HG02610 (cell line): ENCODE data around the gene UNC93A.
"Not testable (repeated sequence)": the region's sequence is repeated elsewhere in the genome, so short reads cannot be mapped to it uniquely, and the experiment has no call there.

Experiments
- ATAC-seq: cut with Tn5 transposase; IDR thresholded peaks from one replicate; pipeline ENCODE4 v1.9.1; 2021; ENCODE audit warnings: mild to moderate bottlenecking, moderate library complexity; ENCODE audit not compliant: unreplicated experiment

Gene UNC93A

DNA sequence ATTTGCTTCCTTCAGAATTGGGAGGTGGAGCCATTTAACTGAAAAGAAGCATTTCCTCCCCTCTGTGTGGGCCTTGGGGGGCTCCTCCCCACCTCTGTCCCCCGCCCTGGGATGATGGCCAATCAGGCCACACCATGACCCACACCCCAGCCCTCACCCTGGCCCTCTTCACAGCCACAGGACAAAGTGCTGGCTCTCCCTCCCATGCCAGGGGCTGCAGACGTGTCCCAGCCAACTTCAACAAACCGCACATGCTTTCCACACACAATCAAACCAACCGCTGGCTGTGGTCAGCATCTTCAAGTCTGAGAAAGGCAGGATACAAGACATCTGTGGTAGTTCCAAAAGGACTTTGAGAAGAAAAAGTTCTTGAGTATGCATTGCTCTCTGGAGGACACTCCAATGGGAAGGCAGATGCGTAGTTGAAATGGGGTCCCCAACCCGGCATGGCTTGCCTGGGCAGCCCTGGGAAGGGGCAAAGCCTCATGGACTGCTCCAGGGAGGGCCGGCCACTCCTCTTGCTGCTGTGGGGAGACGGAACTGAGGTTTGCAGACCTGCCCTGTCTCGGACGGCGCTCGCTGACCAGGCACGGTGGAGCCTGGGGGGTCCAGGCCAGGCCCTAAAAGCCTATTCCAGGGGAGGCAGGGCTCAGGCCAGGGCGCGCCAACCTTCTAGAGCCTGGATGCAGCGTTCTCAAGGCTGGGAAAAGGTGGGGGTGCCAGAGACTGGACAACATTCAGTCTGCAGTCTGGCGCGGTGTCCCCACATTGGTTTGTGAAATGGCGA lies 45.9 kb downstream of the UNC93A start:
- ATAC-seq: no peak

DNA sequence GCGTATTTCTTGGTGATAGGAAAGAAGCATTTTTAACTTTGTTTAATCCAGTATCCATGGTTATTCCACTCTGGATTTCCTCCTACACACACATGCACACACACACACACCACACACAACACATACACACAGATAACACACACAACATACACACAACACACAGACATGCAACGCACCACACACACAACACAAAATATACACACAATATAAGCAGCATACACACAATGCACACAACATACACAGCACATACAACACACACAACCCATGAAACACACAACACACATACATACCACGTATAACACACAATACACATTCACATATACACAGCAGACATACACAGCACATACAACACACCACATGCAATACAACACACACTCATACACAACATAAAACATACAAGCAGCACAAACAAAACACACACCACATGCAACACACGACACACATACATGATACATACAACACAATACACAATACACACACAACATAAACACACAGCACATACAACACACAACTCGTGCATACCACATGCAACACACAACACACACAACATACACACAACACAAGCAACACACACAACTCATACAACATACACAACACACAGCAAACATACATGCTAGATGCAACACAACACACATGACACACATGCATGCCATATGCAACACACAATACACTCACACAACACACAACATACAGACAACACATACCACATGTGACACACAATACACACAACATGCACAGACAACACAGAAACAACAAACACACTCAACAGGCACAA lies 46.7 kb downstream of the UNC93A start:
- ATAC-seq: no peak

- no peak for ATAC-seq
Observed at GRCh38 chr6:167338541-167339117, 47.5 kb downstream of the UNC93A start.

DNA sequence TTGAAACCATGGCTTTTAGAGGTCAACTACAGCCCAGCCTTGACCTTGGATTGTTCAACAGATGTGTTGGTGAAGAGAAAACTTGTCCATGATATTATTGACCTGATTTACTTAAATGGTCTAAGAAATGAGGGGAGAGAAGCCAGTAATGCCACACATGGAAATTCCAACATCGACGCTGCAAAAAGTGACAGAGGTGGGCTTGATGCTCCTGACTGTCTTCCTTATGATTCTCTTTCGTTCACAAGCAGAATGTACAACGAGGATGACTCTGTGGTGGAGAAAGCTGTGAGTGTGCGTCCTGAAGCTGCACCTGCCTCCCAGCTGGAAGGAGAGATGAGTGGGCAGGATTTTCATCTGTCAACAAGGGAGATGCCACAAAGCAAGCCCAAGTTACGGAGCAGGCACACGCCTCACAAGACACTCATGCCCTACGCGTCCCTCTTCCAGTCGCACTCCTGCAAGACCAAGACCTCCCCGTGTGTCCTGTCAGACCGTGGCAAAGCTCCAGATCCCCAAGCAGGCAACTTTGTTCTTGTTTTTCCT lies 50.0 kb downstream of the UNC93A start:
- no peak for ATAC-seq

DNA sequence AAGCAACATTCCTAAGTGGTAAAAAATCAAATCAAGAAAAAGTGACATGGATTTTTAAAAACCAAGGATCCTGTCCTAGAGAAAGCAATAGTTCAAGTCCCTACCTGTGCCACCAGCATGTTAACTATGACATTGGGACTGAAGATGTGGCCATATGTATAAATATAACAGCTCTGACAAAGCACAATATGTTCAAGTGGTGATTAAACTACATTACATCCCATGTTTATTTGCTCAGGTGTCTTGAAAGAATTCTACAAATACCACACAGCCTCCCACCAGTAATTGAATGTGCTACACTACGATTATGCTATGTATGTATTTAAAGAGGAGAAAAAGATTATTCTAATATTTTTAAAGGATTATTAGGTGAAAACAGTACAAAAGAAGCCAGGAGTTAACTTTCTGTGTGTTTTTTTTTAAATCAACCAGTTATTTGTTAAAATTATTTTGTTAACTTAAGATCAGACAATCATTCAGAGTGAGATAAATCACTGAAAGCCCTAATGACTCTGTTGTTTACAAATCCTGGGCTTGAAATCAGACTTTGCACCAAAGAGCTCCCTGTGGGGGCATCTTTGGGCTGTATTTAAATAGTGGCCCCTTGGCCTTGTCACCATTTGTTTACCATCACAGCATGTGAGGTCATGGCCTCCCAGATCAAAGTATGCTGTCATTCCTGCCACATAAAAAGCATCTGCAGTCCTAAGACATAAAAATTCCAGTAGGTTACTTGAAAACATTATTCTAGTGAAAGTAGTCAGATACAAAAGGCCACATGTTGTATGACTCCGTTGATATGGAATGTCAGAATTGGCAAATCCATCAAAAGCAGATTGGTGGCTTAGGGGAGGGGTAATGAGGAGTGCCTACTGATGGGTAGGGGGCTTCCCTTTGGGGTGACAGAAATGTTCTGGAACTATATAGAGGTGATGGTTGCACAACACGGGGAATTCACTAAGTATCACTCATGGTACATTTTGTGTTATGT lies 50.8 kb downstream of the UNC93A start:
- ATAC-seq: no peak

- no peak for ATAC-seq
Observed at GRCh38 chr6:167342879-167343610, 51.9 kb downstream of the UNC93A start.

- no peak for ATAC-seq
Observed at GRCh38 chr6:167345348-167345747, 54.2 kb downstream of the UNC93A start.

GRCh38 chr6:167345960-167346359 lies 54.8 kb downstream of the UNC93A start:
- ATAC-seq: no peak

DNA sequence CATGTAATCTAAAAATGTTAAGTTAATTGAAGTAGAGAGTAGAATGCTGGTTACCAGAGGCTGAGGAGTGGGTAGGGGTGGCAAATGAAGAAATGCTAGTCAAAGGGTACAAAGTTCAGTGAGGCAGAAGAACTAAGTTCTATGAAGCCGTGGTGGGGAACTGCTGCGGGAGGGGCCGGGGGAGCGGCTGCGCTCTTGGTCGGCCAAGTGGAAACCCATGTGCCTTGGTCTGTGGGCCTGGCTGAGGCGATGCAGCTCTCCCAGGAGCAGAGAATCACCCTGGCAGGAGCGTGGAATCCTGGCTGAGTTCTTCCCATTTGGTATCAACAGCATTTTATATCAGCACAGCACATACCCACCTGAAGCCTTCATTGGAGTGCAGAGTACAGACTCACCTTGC lies 56.1 kb downstream of the UNC93A start:
- no peak for ATAC-seq

DNA sequence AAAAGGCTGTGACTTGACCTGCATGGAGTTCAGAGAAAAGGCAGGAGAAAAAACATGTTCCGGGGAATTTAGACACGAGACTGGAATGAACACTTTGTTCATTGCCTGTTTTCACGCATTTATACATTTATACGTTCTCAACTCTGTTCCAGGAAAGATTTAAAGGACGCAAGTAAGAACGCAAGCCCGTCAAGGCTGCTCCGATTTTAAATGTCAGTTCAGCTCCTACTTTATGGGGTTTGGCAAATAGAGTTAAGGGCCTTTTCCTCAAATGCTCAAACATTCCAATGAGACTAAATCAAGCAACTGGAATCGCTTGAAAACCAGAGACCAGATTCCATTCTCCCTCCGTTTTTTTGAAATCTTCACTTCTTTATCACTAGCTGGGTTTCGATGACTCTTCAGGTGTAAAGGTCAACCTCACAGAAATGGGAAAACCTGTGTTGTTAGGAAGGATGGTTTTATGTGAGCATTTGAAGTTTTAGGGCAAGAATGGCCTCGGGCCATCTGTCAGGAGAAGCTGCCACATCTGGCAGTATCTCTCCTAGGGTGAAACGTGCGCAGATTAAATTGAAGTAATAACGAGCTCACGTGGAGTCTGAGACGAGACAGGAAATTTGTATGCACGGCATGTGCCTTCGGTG lies 58.6 kb downstream of the UNC93A start:
- no peak for ATAC-seq

- no peak for ATAC-seq
Observed at GRCh38 chr6:167350275-167350696, 59.2 kb downstream of the UNC93A start.

DNA sequence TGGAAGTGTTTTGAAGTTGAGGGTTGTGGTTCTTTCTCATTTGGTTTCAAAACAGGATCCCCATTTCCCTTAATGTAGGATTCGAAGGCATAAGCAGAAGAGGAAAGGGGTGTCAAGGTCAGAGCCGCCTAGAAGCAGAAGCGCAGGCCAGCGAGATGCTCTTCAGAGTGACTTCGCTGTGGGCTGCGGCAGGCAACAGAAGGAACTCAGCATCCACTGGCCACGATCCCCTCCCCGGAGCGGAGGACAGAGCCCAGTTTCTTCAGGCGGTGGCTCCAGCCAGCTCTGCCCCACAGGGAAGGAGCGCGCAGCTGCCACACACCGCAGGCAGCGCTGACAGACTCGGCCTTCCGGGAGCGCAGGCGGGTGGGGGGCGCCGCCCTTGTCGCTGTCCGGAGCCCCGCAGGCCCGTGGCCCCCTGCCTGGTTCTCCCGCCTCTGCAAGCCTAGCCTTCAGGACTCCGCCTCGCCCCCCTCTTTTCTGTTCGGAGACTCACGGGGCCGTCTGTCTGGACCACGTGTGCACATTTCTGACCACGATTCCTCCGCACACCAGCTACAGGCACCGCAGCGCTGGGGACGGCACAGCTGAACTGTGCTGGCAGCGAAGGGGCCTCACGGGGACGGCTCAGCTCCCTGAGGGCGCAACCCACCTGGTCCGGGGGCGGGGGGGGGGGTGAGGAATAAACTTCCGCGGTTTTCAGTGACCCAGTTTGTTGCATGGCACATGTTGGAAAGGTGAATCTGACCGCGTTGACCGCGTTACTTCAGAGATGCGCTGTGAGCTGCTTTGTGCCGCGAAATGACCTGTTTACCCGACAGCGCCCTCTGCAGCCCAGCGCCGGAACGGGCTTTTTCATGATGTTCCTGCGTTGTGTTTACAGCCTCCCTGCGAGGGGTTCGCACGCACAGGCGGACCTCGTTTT lies 59.9 kb downstream of the UNC93A start:
- ATAC-seq: peak; percentile 44

- peak; percentile 78 for ATAC-seq
Observed at GRCh38 chr6:167351656-167352345, 60.7 kb downstream of the UNC93A start.

DNA sequence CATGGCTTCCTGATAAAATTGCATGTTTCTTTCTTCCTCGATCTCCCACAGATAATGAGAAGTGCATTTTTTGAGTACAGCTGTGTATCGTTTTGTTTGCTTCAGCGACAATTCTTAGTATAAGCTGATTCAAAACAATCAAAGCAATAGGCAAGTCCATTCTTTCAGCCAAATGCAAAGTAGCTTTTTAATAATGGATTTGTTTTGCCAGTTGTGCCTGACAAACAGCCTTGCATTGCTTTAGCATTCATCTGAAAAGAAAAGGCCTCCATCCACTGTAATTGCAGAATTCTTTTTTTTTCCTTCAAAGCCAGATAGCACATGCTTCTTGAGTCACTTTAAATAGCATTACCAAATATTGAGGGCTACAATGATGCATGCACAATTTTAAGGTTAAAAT lies 65.8 kb downstream of the UNC93A start:
- no peak for ATAC-seq

DNA sequence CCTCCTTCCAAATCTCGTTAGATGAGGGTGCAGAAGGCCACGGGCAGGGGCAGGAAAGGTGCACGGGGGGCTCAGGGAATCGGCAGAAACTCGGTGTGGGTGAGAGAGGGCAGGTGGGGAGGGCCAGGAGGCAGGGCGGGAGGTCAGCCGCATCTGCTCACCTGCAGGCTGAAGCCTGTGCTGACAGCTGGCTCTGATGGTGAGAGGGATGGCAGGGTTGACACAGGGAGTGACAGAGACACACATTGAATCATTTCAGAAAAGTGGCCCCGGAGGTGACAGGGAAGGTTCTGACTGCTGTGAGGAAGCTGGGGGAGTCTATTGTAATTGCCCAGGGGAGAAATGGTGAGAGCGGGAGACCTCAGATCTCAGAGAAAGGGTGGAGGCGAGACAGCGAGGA lies 67.3 kb downstream of the UNC93A start:
- not testable (repeated sequence) for ATAC-seq

DNA sequence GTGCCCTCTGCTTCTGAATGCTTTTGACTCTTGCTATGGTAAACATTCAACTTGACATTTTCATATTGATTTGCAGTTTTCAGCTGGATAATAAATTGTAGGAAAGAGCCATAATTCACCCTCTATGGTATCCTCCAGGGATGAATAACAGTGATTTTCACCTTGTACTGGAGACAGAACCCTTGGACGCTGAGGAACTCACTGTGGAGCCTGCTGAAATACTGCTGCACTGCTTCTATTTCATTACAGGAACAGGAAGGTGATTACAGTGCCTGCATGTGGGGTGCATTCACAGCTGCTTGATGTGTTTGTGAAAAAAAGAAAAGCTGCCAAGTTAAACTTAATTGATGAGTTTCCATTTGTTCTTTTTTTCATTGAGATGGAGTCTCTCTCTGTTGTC lies 70.1 kb downstream of the UNC93A start:
- not testable (repeated sequence) for ATAC-seq
